ENCODE data around the gene THRAP3. TPM values are rescaled to one million over a fixed set of nuclear protein-coding genes. Genes with fewer than 3 reads are reported as not detected.
A peak's percentile ranks its signal among the peaks of the same experiment; 100 is the strongest.

The THRAP3 gene
- total and polyA plus RNA-seq, 9 of the 15 experiments (the other 6 are each of a cell fraction or from before 2014, with no cell fraction given), result 66.2 to 135 (median 113) TPM

GRCh38 chr1:36224537-36225282 lies 467 bp downstream of the THRAP3 start (continued):
- TF ChIP-seq ARNT (IDR thresholded peaks at IDR 0.05) (peak; percentile 47 to 62; a peak in 2 of 4 replicates), HDAC3 (IDR thresholded peaks at IDR 0.05; ENCODE audit: borderline replicate concordance, partially characterized antibody) (peak; percentile 57), PRDM10 (IDR thresholded peaks at IDR 0.05; ENCODE audit: partially characterized antibody) (peak; percentile 88), NBN (IDR thresholded peaks at IDR 0.05; ENCODE audit: low read depth) (peak; percentile 85; the same call in 1 of the 2 replicates), CREBBP (IDR thresholded peaks at IDR 0.05; ENCODE audit: low read depth, low read length) (no peak), FOXA1 (IDR thresholded peaks at IDR 0.05; ENCODE audit: borderline replicate concordance) (no peak), TAL1 (IDR thresholded peaks at IDR 0.05) (peak; percentile 78), CSDE1 (IDR thresholded peaks at IDR 0.05) (no peak), PTRF (tag; IDR thresholded peaks at IDR 0.05) (no peak), NCOA1 (IDR thresholded peaks at IDR 0.05; ENCODE audit: low read depth) (peak; percentile 61), PHF8 (IDR thresholded peaks at IDR 0.05; ENCODE audit: borderline replicate concordance, low read length) (peak; percentile 25), ELF4 (CRISPR knock-in tag; IDR thresholded peaks at IDR 0.05) (0 out of 2 replicates have a peak, but pooled peaks have one; percentile 57), ZNF561 (CRISPR knock-in tag; conservative IDR thresholded peaks at IDR 0.05) (peak; percentile 55; the same call in 1 of the 2 replicates), RB1 (IDR thresholded peaks at IDR 0.05; ENCODE audit: low read depth) (peak; percentile 61; the same call in 1 of the 2 replicates), CREB3L1 (IDR thresholded peaks at IDR 0.05; ENCODE audit: borderline replicate concordance, low read depth) (peak; percentile 43; the same call in 1 of the 2 replicates), CEBPG (CRISPR knock-in tag; IDR thresholded peaks at IDR 0.05) (peak; percentile 28; the same call in 1 of the 2 replicates), CEBPG (tag; conservative IDR thresholded peaks at IDR 0.05 in 1 of 2, IDR thresholded peaks at IDR 0.05 in 1 of 2) (no peak), MEF2D (tag; conservative IDR thresholded peaks at IDR 0.05; ENCODE audit: low read depth) (0 out of 2 replicates have a peak, but pooled peaks have one; percentile 20), FIP1L1 (IDR thresholded peaks at IDR 0.05; ENCODE audit: low read depth, low read length, poor library complexity, severe bottlenecking) (no peak), SMAD4 (CRISPR knock-in tag; conservative IDR thresholded peaks at IDR 0.05) (peak; percentile 72; the same call in 1 of the 2 replicates), NELFE (IDR thresholded peaks at IDR 0.05; ENCODE audit: insufficient read depth, insufficient read length) (no peak), EWSR1 (IDR thresholded peaks at IDR 0.05; ENCODE audit: borderline replicate concordance, low read depth, partially characterized antibody) (no peak), ZNF766 (CRISPR knock-in tag; conservative IDR thresholded peaks at IDR 0.05) (no peak; the same call in 1 of the 2 replicates), ETS2 (tag; IDR thresholded peaks at IDR 0.05; ENCODE audit: borderline replicate concordance, poor library complexity, severe bottlenecking) (no peak)

Measured in K562 (cell line).